Measurements from ENCODE around the gene CFAP299. TPM values are rescaled to one million over a fixed set of nuclear protein-coding genes. Genes with fewer than 3 reads are reported as not detected.

The CFAP299 gene
- total RNA-seq, 1 donor from 2014 or later: not detected

GRCh38 chr4:80307774-80308465 lies 27.6 kb upstream of the CFAP299 start:
- H3K36me3 Mint-ChIP-seq (ENCODE audit: low read depth): no peaks in the 10 kb centered on the region
- peaks cover 71% of the 10 kb centered on the region for H3K27me3 Mint-ChIP-seq (ENCODE audit: low read depth)
- H3K4me1 Mint-ChIP-seq: no peaks in the 10 kb centered on the region
- H3K27ac Mint-ChIP-seq (ENCODE audit: unreplicated experiment): no peak overlapping the region
- H3K9me3 Mint-ChIP-seq: no peaks in the 10 kb centered on the region
- no peak overlapping the region for H3K4me3 Mint-ChIP-seq
- no peak for TF ChIP-seq CTCF (conservative IDR thresholded peaks at IDR 0.05)
- no peak for DNase-seq (ENCODE audit: low read depth, low spot score)

- H3K36me3 Mint-ChIP-seq (ENCODE audit: low read depth): no peaks in the 10 kb centered on the region
- H3K4me3 Mint-ChIP-seq: no peak overlapping the region
- no peak for TF ChIP-seq CTCF (conservative IDR thresholded peaks at IDR 0.05)
- DNase-seq (ENCODE audit: low read depth, low spot score): no peak
- H3K9me3 Mint-ChIP-seq: no peaks in the 10 kb centered on the region
- no peak overlapping the region for H3K27ac Mint-ChIP-seq (ENCODE audit: unreplicated experiment)
- peaks cover 77% of the 10 kb centered on the region for H3K27me3 Mint-ChIP-seq (ENCODE audit: low read depth)
- H3K4me1 Mint-ChIP-seq: no peaks in the 10 kb centered on the region
Observed at GRCh38 chr4:80308466-80308822, 27.1 kb upstream of the CFAP299 start.

GRCh38 chr4:80309294-80310004 lies 26.1 kb upstream of the CFAP299 start:
- DNase-seq (ENCODE audit: low read depth, low spot score): no peak
- Mint-ChIP-seq H3K27ac (ENCODE audit: unreplicated experiment) (no peak overlapping the region), H3K36me3 (ENCODE audit: low read depth) (no peaks in the 10 kb centered on the region), H3K9me3 (no peaks in the 10 kb centered on the region), H3K4me3 (no peak overlapping the region), H3K4me1 (no peaks in the 10 kb centered on the region), H3K27me3 (ENCODE audit: low read depth) (peaks cover 84% of the 10 kb centered on the region)
- TF ChIP-seq CTCF (conservative IDR thresholded peaks at IDR 0.05): no peak

- Mint-ChIP-seq H3K27me3 (ENCODE audit: low read depth) (peaks cover 82% of the 10 kb centered on the region), H3K27ac (ENCODE audit: unreplicated experiment) (no peak overlapping the region), H3K4me1 (no peaks in the 10 kb centered on the region), H3K36me3 (ENCODE audit: low read depth) (no peaks in the 10 kb centered on the region), H3K4me3 (no peak overlapping the region), H3K9me3 (no peaks in the 10 kb centered on the region)
- DNase-seq (ENCODE audit: low read depth, low spot score): no peak
- no peak for TF ChIP-seq CTCF (conservative IDR thresholded peaks at IDR 0.05)
Observed at GRCh38 chr4:80311130-80311529, 24.4 kb upstream of the CFAP299 start.

- Mint-ChIP-seq H3K4me3 (no peak overlapping the region), H3K9me3 (no peaks in the 10 kb centered on the region), H3K36me3 (ENCODE audit: low read depth) (no peaks in the 10 kb centered on the region), H3K4me1 (no peaks in the 10 kb centered on the region), H3K27ac (ENCODE audit: unreplicated experiment) (no peak overlapping the region), H3K27me3 (ENCODE audit: low read depth) (peaks cover 82% of the 10 kb centered on the region)
- no peak for DNase-seq (ENCODE audit: low read depth, low spot score)
- no peak for TF ChIP-seq CTCF (conservative IDR thresholded peaks at IDR 0.05)
Observed at GRCh38 chr4:80312124-80312523, 23.4 kb upstream of the CFAP299 start.

Measured in neural crest cell (in vitro differentiated cells).